Brain microvascular endothelial cell (primary cell): ENCODE results near the gene CPAMD8.
A peak's percentile ranks its signal among the peaks of the same experiment; 100 is the strongest.

Experiments
- DNase-seq: peaks from one replicate; pipeline ENCODE4 v3.0.0-alpha.2; 2020
- H3K27ac ChIP-seq: fragments of 250-450 bp; sonication (Bioruptor Pico); 2 replicates; pipeline ENCODE4 v1.5.1; 2020; ENCODE audit warnings: mild to moderate bottlenecking, moderate library complexity
- H3K27me3 ChIP-seq: fragments of 250-450 bp; sonication (Bioruptor Pico); replicated peaks from 2 replicates; pipeline ENCODE4 v1.5.1; 2020; ENCODE audit warnings: mild to moderate bottlenecking
- H3K36me3 ChIP-seq: fragments of 250-450 bp; sonication (Bioruptor Pico); replicated peaks from 2 replicates; pipeline ENCODE4 v1.5.1; 2020; ENCODE audit warnings: mild to moderate bottlenecking
- H3K4me3 ChIP-seq: 2 replicates; pipeline ENCODE4 v1.5.1; 2011; ENCODE audit warnings: low read depth, mild to moderate bottlenecking, control low read depth, low read length, moderate library complexity
- in situ Hi-C: cut with HindIII; loops from 2 replicates; pipeline ENCODE4 v1.10.0; 2017; ENCODE audit warnings: low sequenced_read_pairs, low pct_ligation_motif_present
- TF ChIP-seq, protein P1 (sequence below): IDR thresholded peaks from 2 replicates; pipeline ENCODE4 v1.5.1; 2011; ENCODE audit warnings: low read depth, mild to moderate bottlenecking, moderate library complexity, low read length, control low read depth, inconsistent platforms; ENCODE audit errors: missing control alignments

Gene CPAMD8

GRCh38 chr19:16860118-16860517, 166.5 kb downstream of the CPAMD8 start:
- TF ChIP-seq, protein P1, sequence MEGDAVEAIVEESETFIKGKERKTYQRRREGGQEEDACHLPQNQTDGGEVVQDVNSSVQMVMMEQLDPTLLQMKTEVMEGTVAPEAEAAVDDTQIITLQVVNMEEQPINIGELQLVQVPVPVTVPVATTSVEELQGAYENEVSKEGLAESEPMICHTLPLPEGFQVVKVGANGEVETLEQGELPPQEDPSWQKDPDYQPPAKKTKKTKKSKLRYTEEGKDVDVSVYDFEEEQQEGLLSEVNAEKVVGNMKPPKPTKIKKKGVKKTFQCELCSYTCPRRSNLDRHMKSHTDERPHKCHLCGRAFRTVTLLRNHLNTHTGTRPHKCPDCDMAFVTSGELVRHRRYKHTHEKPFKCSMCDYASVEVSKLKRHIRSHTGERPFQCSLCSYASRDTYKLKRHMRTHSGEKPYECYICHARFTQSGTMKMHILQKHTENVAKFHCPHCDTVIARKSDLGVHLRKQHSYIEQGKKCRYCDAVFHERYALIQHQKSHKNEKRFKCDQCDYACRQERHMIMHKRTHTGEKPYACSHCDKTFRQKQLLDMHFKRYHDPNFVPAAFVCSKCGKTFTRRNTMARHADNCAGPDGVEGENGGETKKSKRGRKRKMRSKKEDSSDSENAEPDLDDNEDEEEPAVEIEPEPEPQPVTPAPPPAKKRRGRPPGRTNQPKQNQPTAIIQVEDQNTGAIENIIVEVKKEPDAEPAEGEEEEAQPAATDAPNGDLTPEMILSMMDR, result no peak
- in situ Hi-C loops, result no loop called here
- Histone ChIP-seq H3K4me3 (no peak overlapping the region), H3K27ac (no peak overlapping the region), H3K27me3 (no peaks in the 10 kb centered on the region), H3K36me3 (peaks cover 22% of the 10 kb centered on the region)
- DNase-seq, result no peak

- in situ Hi-C loops, result no loop called here
Measured at GRCh38 chr19:16859626-16860025, 167.0 kb downstream of the CPAMD8 start.

DNA sequence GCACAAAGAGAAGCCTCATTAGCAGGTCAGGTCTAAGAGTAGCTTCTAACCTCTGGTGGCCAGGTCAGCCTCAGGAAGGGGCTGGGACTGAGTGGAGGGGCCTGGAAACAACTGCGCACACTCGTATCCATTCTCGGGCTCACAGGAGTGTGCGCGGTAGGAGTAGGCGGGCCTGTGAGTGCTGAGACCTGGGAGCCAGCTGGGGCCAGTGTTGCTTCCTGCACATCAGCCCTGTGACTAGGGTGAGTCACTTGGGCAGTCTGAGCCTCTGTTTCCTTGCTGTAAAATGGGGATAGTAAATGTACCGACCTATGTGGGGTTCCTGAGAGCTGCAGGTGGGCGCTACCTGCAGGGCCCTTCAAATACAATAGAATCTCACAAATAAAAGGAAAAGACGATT, 170.5 kb downstream of the CPAMD8 start:
- TF ChIP-seq, protein P1, result no peak
- in situ Hi-C loops, result no loop called here
- H3K36me3 ChIP-seq, result peaks cover 47% of the 10 kb centered on the region
- no peak overlapping the region for H3K27ac ChIP-seq
- no peaks in the 10 kb centered on the region for H3K27me3 ChIP-seq
- H3K4me3 ChIP-seq, result no peak overlapping the region
- DNase-seq, result no peak

More at GRCh38 chr19:16859626-16860025, 167.0 kb downstream of the CPAMD8 start:
- DNase-seq, result no peak
- TF ChIP-seq, protein P1, result no peak
- H3K4me3 ChIP-seq, result no peak overlapping the region
- H3K36me3 ChIP-seq, result peaks cover 23% of the 10 kb centered on the region
- H3K27ac ChIP-seq, result no peak overlapping the region
- no peaks in the 10 kb centered on the region for H3K27me3 ChIP-seq

GRCh38 chr19:16853066-16853465, 173.5 kb downstream of the CPAMD8 start:
- H3K27me3 ChIP-seq, result no peaks in the 10 kb centered on the region
- in situ Hi-C loops, result no loop called here
- DNase-seq, result no peak
- no peak overlapping the region for H3K4me3 ChIP-seq
- no peak overlapping the region for H3K27ac ChIP-seq
- peaks cover 60% of the 10 kb centered on the region for H3K36me3 ChIP-seq
- TF ChIP-seq, protein P1, result no peak

DNA sequence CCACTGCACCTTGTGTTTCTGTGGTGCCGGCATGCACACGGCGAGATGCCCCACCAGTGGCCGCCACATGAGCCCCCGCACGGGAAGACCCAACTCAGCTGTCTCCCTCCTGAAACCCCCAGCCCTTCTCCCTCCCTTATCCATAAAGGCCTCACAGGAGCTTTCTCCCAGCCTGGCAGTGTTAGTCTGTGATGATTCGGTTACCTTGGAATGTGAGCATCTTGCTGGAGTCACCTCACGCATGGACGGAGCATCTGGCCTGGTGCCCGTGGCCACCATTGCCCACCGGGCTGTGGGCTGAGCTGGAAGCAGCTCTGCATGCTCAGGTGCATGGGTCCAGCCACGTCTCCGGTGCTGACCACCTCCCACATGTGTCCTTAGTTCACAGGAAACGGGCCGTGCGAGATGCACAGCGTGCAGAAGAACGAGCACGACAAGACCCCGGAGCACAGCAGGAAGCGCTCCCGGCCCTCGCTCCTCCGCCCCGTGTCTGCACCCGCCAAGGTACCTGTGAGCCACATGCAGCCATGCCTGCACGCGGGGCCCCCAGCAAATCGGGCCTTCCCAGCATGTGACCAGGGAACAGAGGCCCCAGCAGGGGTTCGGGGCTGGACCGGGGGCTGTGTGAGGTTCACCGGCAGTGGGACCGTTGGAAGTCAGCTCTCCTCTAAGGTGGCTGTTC, 175.4 kb downstream of the CPAMD8 start:
- Histone ChIP-seq H3K27me3 (no peaks in the 10 kb centered on the region), H3K4me3 (no peak overlapping the region), H3K27ac (no peak overlapping the region), H3K36me3 (peaks cover 72% of the 10 kb centered on the region)
- in situ Hi-C loops, result no loop called here
- TF ChIP-seq, protein P1, result no peak
- peak; percentile 49 for DNase-seq

GRCh38 chr19:16850133-16850532, 176.5 kb downstream of the CPAMD8 start:
- H3K27me3 ChIP-seq, result no peaks in the 10 kb centered on the region
- DNase-seq, result no peak
- in situ Hi-C loops, result no loop called here
- peak overlapping the region; percentile 9 for H3K27ac ChIP-seq
- TF ChIP-seq, protein P1, result no peak
- peaks cover 76% of the 10 kb centered on the region for H3K36me3 ChIP-seq
- no peak overlapping the region for H3K4me3 ChIP-seq
